Mesenchymal stem cell (in vitro differentiated cells and primary cell): ENCODE results near the gene CD46.

Experiments used
- DNase-seq: peaks from one replicate; pipeline ENCODE4 v3.0.0-alpha.2; 2013
- H2AFZ ChIP-seq: one replicate; pipeline ENCODE4 v1.6.1; 2013; ENCODE audit warnings: low read depth, mild to moderate bottlenecking, control low read depth, inconsistent platforms, low read length, moderate library complexity
- H2AK5ac ChIP-seq: 2 replicates; pipeline ENCODE4 v1.6.1; 2013; ENCODE audit warnings: low read length, moderate library complexity, mild to moderate bottlenecking, inconsistent platforms; ENCODE audit not compliant: severe bottlenecking
- H2BK120ac ChIP-seq: one replicate; pipeline ENCODE4 v1.6.1; 2013; ENCODE audit warnings: low read depth, mild to moderate bottlenecking, inconsistent platforms, low read length, moderate library complexity
- H2BK12ac ChIP-seq, 2 experiments: one replicate each; pipeline ENCODE4 v1.6.1; 2013; ENCODE audit warnings: inconsistent platforms in 2 of 2, low read length in 2 of 2, mild to moderate bottlenecking in 2 of 2, moderate library complexity in 2 of 2, control low read depth in 1 of 2
- H2BK15ac ChIP-seq: one replicate; pipeline ENCODE4 v1.6.1; 2013; ENCODE audit warnings: mild to moderate bottlenecking, low read depth, inconsistent platforms; ENCODE audit not compliant: poor library complexity, severe bottlenecking
- H2BK5ac ChIP-seq: 2 replicates; pipeline ENCODE4 v1.6.1; 2013; ENCODE audit warnings: low read depth, mild to moderate bottlenecking, low read length, control low read depth, inconsistent platforms; ENCODE audit not compliant: poor library complexity, severe bottlenecking
- H3K14ac ChIP-seq, 2 experiments: one replicate each; pipeline ENCODE4 v1.6.1; 2013; ENCODE audit warnings: inconsistent platforms in 2 of 2, low read length in 2 of 2, control low read depth in 1 of 2, mild to moderate bottlenecking in 1 of 2, moderate library complexity in 1 of 2
- H3K18ac ChIP-seq, 2 experiments: one replicate each; pipeline ENCODE4 v1.6.1; 2013; ENCODE audit warnings: inconsistent platforms in 2 of 2, low read length in 2 of 2, control low read depth in 1 of 2, low read depth in 1 of 2, mild to moderate bottlenecking in 1 of 2
- H3K23ac ChIP-seq, 2 experiments: one replicate each; pipeline ENCODE4 v1.6.1; 2013; ENCODE audit warnings: inconsistent platforms in 2 of 2, low read length in 2 of 2, mild to moderate bottlenecking in 2 of 2, moderate library complexity in 2 of 2, control low read depth in 1 of 2
- H3K27ac ChIP-seq: 2 replicates; pipeline ENCODE4 v1.5.1; 2013; ENCODE audit warnings: mild to moderate bottlenecking, moderate library complexity, low read length, control low read depth, inconsistent platforms; ENCODE audit not compliant: poor library complexity, severe bottlenecking
- H3K27me3 ChIP-seq, 2 experiments: 2 replicates each; pipeline versions ENCODE4 v1.6.1 to v1.7.0; 2013; ENCODE audit warnings: low read length in 2 of 2, mild to moderate bottlenecking in 2 of 2, moderate library complexity in 2 of 2, control low read depth in 1 of 2, inconsistent platforms in 1 of 2; ENCODE audit not compliant: control insufficient read depth in 1 of 2, insufficient read depth in 1 of 2
- H3K36me3 ChIP-seq, 2 experiments: 2 replicates each; pipeline versions ENCODE4 v1.6.1 to v1.7.0; 2013; ENCODE audit warnings: low read length in 2 of 2, control low read depth in 1 of 2, inconsistent platforms in 1 of 2, low read depth in 1 of 2, mild to moderate bottlenecking in 1 of 2; ENCODE audit not compliant: insufficient read depth in 2 of 2, control insufficient read depth in 1 of 2
- H3K4ac ChIP-seq, 2 experiments: one replicate each; pipeline ENCODE4 v1.6.1; 2013; ENCODE audit warnings: inconsistent platforms in 2 of 2, low read length in 2 of 2, mild to moderate bottlenecking in 2 of 2, moderate library complexity in 2 of 2, control low read depth in 1 of 2, low read depth in 1 of 2
- H3K4me1 ChIP-seq: 2 replicates; pipeline ENCODE4 v1.6.1; 2013; ENCODE audit warnings: low read depth, low read length, control low read depth; ENCODE audit not compliant: control insufficient read depth, insufficient read depth
- H3K4me2 ChIP-seq: 2 replicates; pipeline ENCODE4 v1.6.1; 2013; ENCODE audit warnings: low read length, mild to moderate bottlenecking, inconsistent platforms; ENCODE audit not compliant: poor library complexity, severe bottlenecking
- H3K4me3 ChIP-seq, 2 experiments: 2 replicates each; pipeline versions ENCODE4 v1.5.1 to v1.7.0; 2013; ENCODE audit warnings: low read length in 2 of 2, mild to moderate bottlenecking in 2 of 2, control low read depth in 1 of 2, low read depth in 1 of 2; ENCODE audit not compliant: insufficient read depth in 1 of 2
- H3K79me1 ChIP-seq: replicated peaks from 2 replicates; pipeline ENCODE4 v1.6.1; 2013; ENCODE audit warnings: mild to moderate bottlenecking, control low read depth, low read length, inconsistent platforms; ENCODE audit not compliant: poor library complexity, severe bottlenecking
- H3K9ac ChIP-seq: 2 replicates; pipeline ENCODE4 v1.7.0; 2013; ENCODE audit warnings: mild to moderate bottlenecking, low read length, moderate library complexity
- H3K9me3 ChIP-seq: 2 replicates; pipeline ENCODE4 v1.7.0; 2013; ENCODE audit warnings: mild to moderate bottlenecking, low read length; ENCODE audit not compliant: control insufficient read depth
- H4K8ac ChIP-seq: one replicate; pipeline ENCODE4 v1.6.1; 2013; ENCODE audit warnings: inconsistent platforms, mild to moderate bottlenecking, low read length, moderate library complexity
- H4K91ac ChIP-seq: one replicate; pipeline ENCODE4 v1.6.1; 2013; ENCODE audit warnings: mild to moderate bottlenecking, low read length, inconsistent platforms
- WGBS: methylation state at CpG from one replicate; pipeline ENCODE4 v1.1.7; 2013; ENCODE audit warnings: mixed read lengths; 5-methylcytosine and 5-hydroxymethylcytosine counted together

The CD46 gene

GRCh38 chr1:207742850-207743555 lies 8.9 kb upstream of the CD46 start:
- Histone ChIP-seq H3K4me1 (no peaks in the 10 kb centered on the region), H3K4me3 (no peak overlapping the region), H3K79me1 (no peaks in the 10 kb centered on the region), H3K9me3 (no peaks in the 10 kb centered on the region), H3K36me3 (no peaks in the 10 kb centered on the region), H4K8ac (no peak overlapping the region), H2BK15ac (no peak overlapping the region), H3K27ac (no peak overlapping the region), H4K91ac (no peak overlapping the region), H3K23ac (no peak overlapping the region), H2BK5ac (no peak overlapping the region), H2AFZ (no peak overlapping the region), H2BK120ac (no peak overlapping the region), H2BK12ac (no peak overlapping the region), H3K9ac (no peak overlapping the region), H3K4ac (no peak overlapping the region), H2AK5ac (no peak overlapping the region), H3K14ac (no peak overlapping the region), H3K18ac (no peak overlapping the region), H3K27me3 (no peaks in the 10 kb centered on the region), H3K4me2 (no peak overlapping the region)
- no peak for DNase-seq
- 88% methylated on average over 3 of the region's 3 CpGs for WGBS

DNA sequence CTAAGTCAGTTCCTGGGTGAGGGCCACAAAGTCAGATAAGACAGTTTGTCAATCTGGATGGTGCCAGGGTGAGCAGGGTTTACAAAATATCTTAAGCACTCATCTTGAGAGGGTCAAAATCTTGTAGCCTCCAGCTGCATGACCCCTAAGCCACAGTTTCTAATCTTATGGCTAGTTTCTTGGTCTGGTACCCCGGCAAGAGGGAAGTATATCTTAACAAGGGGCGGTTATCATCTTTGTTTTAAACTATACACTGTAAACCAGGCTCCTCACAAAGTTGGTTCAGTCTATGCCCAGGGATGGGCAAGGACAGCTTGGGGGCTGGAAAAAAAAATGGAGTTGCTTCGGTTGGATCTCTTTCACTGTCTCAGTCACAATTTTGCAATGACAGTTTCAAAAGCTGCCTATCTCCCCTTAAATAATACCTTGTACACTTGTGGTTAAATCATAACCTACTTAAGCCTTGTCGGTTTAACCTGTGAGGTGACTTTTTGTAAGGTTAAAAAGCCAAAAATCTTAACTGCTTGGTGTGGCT lies 7.8 kb upstream of the CD46 start:
- Histone ChIP-seq H3K9me3 (no peaks in the 10 kb centered on the region), H2BK12ac (no peak overlapping the region), H3K36me3 (no peaks in the 10 kb centered on the region), H3K79me1 (no peaks in the 10 kb centered on the region), H3K14ac (no peak overlapping the region), H2BK15ac (no peak overlapping the region), H2BK120ac (no peak overlapping the region), H3K27ac (no peak overlapping the region), H3K9ac (no peak overlapping the region), H3K27me3 (no peaks in the 10 kb centered on the region), H4K91ac (no peak overlapping the region), H3K18ac (no peak overlapping the region), H3K4me3 (no peak overlapping the region), H4K8ac (no peak overlapping the region), H3K4ac (no peak overlapping the region), H2AK5ac (no peak overlapping the region), H3K4me2 (no peak overlapping the region), H2BK5ac (no peak overlapping the region), H3K4me1 (no peaks in the 10 kb centered on the region), H2AFZ (no peak overlapping the region), H3K23ac (no peak overlapping the region)
- DNase-seq, result no peak
- 90% methylated on average over 2 of the region's 4 CpGs for WGBS

- Histone ChIP-seq H2BK5ac (no peak overlapping the region), H4K8ac (no peak overlapping the region), H2BK120ac (no peak overlapping the region), H3K9ac (peak overlapping the region; percentile 42), H3K4me3 (no peak overlapping the region), H2BK15ac (no peak overlapping the region), H2BK12ac (no peak overlapping the region), H3K4me1 (no peaks in the 10 kb centered on the region), H2AFZ (no peak overlapping the region), H3K4ac (no peak overlapping the region), H3K79me1 (no peaks in the 10 kb centered on the region), H3K27ac (no peak overlapping the region), H3K14ac (no peak overlapping the region), H3K36me3 (no peaks in the 10 kb centered on the region), H3K4me2 (no peak overlapping the region), H3K18ac (no peak overlapping the region), H3K27me3 (no peaks in the 10 kb centered on the region), H3K23ac (no peak overlapping the region), H4K91ac (no peak overlapping the region), H2AK5ac (no peak overlapping the region), H3K9me3 (no peaks in the 10 kb centered on the region)
- no CpG with 5 or more reads among the region's 1 CpG for WGBS
- DNase-seq, result no peak
Observed at GRCh38 chr1:207745285-207745684, 6.6 kb upstream of the CD46 start.

DNA sequence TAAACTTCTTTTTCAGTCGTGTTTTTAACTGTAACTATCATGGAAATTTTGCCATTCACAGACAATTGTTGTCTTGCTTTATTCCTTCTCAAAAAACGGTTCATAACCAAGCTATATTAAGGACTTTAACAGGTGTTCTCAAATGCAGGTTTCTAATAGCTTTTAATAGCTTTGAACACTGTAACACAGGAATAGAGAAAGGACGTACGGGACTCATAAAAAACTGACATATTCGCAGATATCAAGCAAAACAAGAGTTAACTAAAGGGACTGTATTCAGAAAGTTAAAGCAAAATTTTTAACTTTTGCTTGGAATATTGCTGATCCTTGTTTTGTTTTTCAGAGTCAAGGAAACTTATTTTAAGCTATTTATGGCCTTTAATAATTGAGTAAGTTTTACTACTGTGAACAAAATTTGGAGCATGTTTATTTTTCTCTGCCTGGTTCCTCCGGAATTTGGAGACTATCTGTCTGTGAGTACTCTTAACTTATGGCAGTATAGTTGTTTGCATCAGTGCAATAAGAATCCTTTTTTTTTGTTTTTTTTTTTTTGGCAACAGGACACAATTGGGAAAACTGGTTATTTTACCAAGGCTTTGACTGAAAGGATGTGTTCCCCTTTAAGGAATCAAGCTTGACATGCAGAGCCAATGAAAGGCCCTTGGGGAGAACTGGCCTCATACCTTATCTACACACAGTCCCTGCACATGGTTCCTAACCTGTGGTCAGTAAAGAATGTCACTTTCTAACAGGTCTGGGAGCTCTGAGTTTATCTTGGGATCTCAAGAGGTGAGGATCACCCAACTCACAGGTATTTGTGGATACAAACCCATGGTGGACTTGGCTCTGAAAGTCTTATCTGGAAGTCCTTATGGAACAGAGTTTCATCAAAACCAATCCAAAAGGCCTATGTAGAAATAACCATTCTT lies 5.8 kb upstream of the CD46 start:
- H2BK12ac ChIP-seq, result no peak overlapping the region
- H3K27me3 ChIP-seq, result no peaks in the 10 kb centered on the region
- H4K91ac ChIP-seq, result no peak overlapping the region
- no peaks in the 10 kb centered on the region for H3K9me3 ChIP-seq
- peaks cover under 1% of the 10 kb centered on the region for H3K79me1 ChIP-seq
- no peak overlapping the region for H3K27ac ChIP-seq
- no peak overlapping the region for H3K14ac ChIP-seq
- H2BK5ac ChIP-seq, result no peak overlapping the region
- H3K36me3 ChIP-seq, result no peaks in the 10 kb centered on the region
- no peak overlapping the region for H3K4ac ChIP-seq
- no peak overlapping the region for H2AFZ ChIP-seq
- H2AK5ac ChIP-seq, result no peak overlapping the region
- H3K23ac ChIP-seq, result no peak overlapping the region
- H3K9ac ChIP-seq, result peak overlapping the region; percentile 42
- WGBS, result 83% methylated on average over 5 of the region's 6 CpGs
- H3K4me3 ChIP-seq, result no peak overlapping the region
- H4K8ac ChIP-seq, result no peak overlapping the region
- no peak overlapping the region for H3K18ac ChIP-seq
- no peaks in the 10 kb centered on the region for H3K4me1 ChIP-seq
- no peak overlapping the region for H3K4me2 ChIP-seq
- DNase-seq, result no peak
- no peak overlapping the region for H2BK15ac ChIP-seq
- H2BK120ac ChIP-seq, result no peak overlapping the region
